Esophagus muscularis mucosa (tissue), 3 donors: ENCODE results near the gene B9D2.

ENCODE experiments used
- CTCF ChIP-seq, 3 experiments: fragments of 200-600 bp in 2 of 3; fragments of 450-650 bp in 1 of 3; sonication (generic) in 2 of 3; IDR thresholded peaks; one replicate each; pipeline ENCODE4 v1.5.1; 2017 to 2019; ENCODE audit warnings: antibody characterized with exemption in 3 of 3, mild to moderate bottlenecking in 2 of 3, moderate library complexity in 1 of 3
- POLR2A ChIP-seq: fragments of 450-650 bp; IDR thresholded peaks from one replicate; pipeline ENCODE4 v1.6.1; 2017; ENCODE audit warnings: antibody characterized with exemption, moderate library complexity, mild to moderate bottlenecking, low read depth

DNA sequence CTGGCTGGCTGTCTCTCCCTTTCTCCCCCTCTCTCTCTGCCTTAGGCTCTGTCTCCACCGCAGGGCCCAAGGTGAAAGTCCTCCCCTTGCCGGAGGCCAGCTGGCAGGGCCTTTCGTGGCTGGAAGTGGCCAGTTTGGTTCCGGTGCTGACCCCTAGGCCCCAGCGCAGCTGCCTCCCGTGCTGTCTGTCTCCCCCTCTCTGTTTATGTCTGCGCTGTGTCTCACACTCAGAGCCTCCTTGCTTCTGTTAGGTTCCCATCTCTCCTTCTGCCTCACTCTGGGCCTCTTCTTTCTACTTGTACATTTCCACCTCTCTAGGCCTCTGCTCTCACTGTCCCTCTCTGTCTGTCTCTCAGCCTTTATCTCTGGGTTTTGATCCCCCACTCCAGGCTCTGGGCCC is 40.9 kb downstream of the B9D2 start:
- TF ChIP-seq POLR2A (no peak), CTCF (IDR thresholded peaks at IDR 0.05) (no peak)
